Kidney (tissue), 14 donors: ENCODE results near the gene HDLBP. TPM values are rescaled to one million over a fixed set of nuclear protein-coding genes. Genes with fewer than 3 reads are reported as not detected.

Source experiments
- DNase-seq, 5 donors: peaks; one replicate each; pipeline ENCODE4 v3.0.0-alpha.2; 2013 to 2020
- FAIRE-seq: peaks from 2 replicates; lab custom pipeline; 2012; peaks lifted over from hg19 to GRCh38; lab: Jason Lieb, UNC
- H3K27ac ChIP-seq, 2 donors: one replicate each; pipeline ENCODE4 v1.7.0; 2013; ENCODE audit warnings: low read depth in 2 of 2, low read length in 2 of 2, inconsistent platforms in 1 of 2
- H3K27me3 ChIP-seq: one replicate; pipeline ENCODE4 v1.7.1; 2013; ENCODE audit warnings: low read length, inconsistent platforms; ENCODE audit not compliant: control insufficient read depth, insufficient read depth
- H3K36me3 ChIP-seq, 3 donors: one replicate each; pipeline versions ENCODE4 v1.7.0 to v1.7.1; 2013; ENCODE audit warnings: low read length in 3 of 3, control low read depth in 1 of 3, inconsistent platforms in 1 of 3; ENCODE audit not compliant: insufficient read depth in 3 of 3, control insufficient read depth in 2 of 3
- H3K4me1 ChIP-seq, 3 donors: one replicate each; pipeline versions ENCODE4 v1.7.0 to v1.7.1; 2013; ENCODE audit warnings: low read length in 3 of 3, inconsistent platforms in 1 of 3, low read depth in 1 of 3; ENCODE audit not compliant: control insufficient read depth in 2 of 3, insufficient read depth in 2 of 3
- H3K4me3 ChIP-seq, 3 donors: one replicate each; pipeline versions ENCODE4 v1.7.0 to v1.8.1; 2013; ENCODE audit warnings: low read length in 3 of 3, control low read depth in 1 of 3, inconsistent platforms in 1 of 3
- H3K9ac ChIP-seq, 3 donors: one replicate each; pipeline versions ENCODE4 v1.7.0 to v1.7.1; 2013; ENCODE audit warnings: low read length in 3 of 3, control low read depth in 1 of 3, inconsistent platforms in 1 of 3
- H3K9me3 ChIP-seq, 3 donors: one replicate each; pipeline versions ENCODE4 v1.7.0 to v1.7.1; 2013; ENCODE audit warnings: low read length in 3 of 3, control low read depth in 1 of 3, inconsistent platforms in 1 of 3; ENCODE audit not compliant: control insufficient read depth in 2 of 3, insufficient read depth in 1 of 3
- intact Hi-C: fragments of 100-400 bp; cut with DNase I; formaldehyde crosslinking; loops from one replicate; pipeline ENCODE4 v1.11.1; 2022
- polyA plus RNA-seq: library from polyadenylated mRNA; stranded (reverse); fragments of 350-450 nt; fragmentation: Illumina TruSeq; extraction: RNeasy Lipid Tissue Mini Kit (QIAGEN cat#74804); gene quantifications from one replicate; pipeline ENCODE4 v1.2.3, GENCODE V29; 2014; ENCODE audit warnings: low read depth, low replicate concordance; ENCODE audit not compliant: insufficient read depth
- total RNA-seq: library from RNA; stranded (reverse); fragmentation: NEBNext Ultra II Directional; extraction: Animal tissue kit (Norgen Biotek cat#: 25700); gene quantifications from one replicate; pipeline ENCODE4 v1.2.1, GENCODE V29; 2021
- TF ChIP-seq, protein P1 (sequence below): IDR thresholded peaks from 3 replicates; pipeline ENCODE4 v1.5.1; 2012; ENCODE audit warnings: mild to moderate bottlenecking, moderate library complexity, borderline replicate concordance; ENCODE audit not compliant: insufficient read depth; ENCODE audit errors: extremely low read depth
- donor health status: control.
- donor health status: control.
- donor health status: control.
- donor health status: control.
- donor health status: control.
- donor health status: DM: yes; HTN: yes; CAD: no.
- donor health status: Normal renal cell carcinoma (clear cell type).

Gene HDLBP
- total and polyA plus RNA-seq, 2 donors from 2014 or later = 256 to 356 TPM

DNA sequence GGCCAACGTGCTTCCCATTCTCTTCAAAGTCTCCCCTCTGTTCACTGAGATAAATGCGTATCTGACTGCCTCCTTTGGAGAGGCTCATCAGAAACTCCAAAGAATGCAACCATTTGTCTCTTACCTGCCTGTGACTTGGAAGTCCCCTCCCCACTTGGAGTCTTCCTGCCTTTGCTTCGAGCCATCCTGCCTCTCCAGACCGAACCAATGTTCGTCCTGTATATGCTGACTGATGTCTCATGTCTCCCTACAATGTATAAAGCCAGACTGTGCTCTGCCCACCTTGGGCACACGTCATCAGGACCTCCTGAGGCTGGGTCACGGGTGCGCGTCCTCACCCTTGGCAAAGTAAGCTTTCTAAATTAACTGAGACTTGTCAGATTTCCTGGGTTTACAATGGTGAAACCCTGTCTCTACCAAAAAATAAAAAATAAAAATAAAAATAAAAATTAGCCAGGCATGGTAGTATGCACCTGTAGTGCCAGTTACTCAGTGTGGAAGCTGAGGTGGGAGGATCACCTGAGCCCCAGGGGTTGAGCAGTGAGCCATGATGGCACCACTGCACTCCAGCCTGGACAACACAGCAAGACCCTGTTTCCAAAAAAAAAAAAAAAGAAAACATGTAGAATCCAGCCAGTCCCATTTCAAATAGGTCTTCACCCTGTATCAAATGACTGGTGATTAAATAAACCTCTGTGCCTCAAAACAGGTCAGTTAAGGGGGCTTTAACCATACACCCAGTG lies 29.0 kb downstream of the HDLBP start:
- DNase-seq (no peak), FAIRE-seq (no peak)
- Histone ChIP-seq H3K4me3 (no peak overlapping the region), H3K9me3 (no peaks in the 10 kb centered on the region), H3K9ac (no peak overlapping the region), H3K36me3 (no peaks in the 10 kb centered on the region), H3K27me3 (no peaks in the 10 kb centered on the region), H3K27ac (no peak overlapping the region), H3K4me1 (peaks cover 0 to 5% (median 0%) of the 10 kb centered on the region in 3 donors)
- intact Hi-C loops = no loop called here
- TF ChIP-seq, protein P1, sequence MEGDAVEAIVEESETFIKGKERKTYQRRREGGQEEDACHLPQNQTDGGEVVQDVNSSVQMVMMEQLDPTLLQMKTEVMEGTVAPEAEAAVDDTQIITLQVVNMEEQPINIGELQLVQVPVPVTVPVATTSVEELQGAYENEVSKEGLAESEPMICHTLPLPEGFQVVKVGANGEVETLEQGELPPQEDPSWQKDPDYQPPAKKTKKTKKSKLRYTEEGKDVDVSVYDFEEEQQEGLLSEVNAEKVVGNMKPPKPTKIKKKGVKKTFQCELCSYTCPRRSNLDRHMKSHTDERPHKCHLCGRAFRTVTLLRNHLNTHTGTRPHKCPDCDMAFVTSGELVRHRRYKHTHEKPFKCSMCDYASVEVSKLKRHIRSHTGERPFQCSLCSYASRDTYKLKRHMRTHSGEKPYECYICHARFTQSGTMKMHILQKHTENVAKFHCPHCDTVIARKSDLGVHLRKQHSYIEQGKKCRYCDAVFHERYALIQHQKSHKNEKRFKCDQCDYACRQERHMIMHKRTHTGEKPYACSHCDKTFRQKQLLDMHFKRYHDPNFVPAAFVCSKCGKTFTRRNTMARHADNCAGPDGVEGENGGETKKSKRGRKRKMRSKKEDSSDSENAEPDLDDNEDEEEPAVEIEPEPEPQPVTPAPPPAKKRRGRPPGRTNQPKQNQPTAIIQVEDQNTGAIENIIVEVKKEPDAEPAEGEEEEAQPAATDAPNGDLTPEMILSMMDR = no peak

DNA sequence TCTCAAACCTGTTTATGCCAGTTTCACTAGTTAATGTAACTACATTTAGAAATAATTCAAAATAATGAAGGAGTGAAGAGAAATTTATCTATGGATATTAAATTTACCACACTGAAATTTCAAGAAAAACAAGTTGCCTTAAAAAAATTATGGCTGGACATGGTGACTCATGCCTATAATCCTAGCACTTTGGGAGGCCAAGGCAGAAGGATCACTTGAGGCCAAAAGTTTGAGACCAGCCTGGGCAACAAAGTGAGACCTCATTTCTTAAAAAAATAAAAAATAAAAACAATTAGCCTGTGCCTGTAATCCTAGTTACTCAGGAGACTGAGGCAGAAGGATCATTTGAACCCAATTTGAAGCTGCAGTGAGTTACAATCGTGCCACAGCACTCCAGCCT lies 29.9 kb downstream of the HDLBP start:
- Histone ChIP-seq H3K9ac (no peak overlapping the region), H3K36me3 (no peaks in the 10 kb centered on the region), H3K4me3 (no peak overlapping the region), H3K4me1 (peaks cover 0 to 5% (median 0%) of the 10 kb centered on the region in 3 donors), H3K27me3 (no peaks in the 10 kb centered on the region), H3K9me3 (no peaks in the 10 kb centered on the region), H3K27ac (no peak overlapping the region)
- TF ChIP-seq, protein P1 = no peak
- FAIRE-seq = no peak
- intact Hi-C loops = no loop called here
- DNase-seq = no peak

DNA sequence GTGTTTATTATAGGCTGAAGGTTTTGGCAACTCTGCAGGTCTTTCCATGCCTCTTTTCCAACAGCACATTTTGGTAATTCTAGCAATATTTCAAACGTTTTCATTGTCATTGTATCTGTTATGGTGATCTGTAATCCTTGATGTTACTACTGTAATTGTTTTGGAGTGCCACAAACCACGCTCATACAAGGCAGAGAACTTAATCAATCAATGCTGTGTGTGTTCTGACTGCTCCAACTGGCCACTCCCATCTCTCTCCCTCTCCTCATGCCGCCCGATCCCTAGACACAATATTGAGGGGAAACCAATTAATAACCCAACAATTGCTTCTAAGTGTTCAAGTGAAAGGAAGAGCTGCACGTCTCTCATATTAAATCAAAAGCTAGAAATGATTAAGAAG lies 32.9 kb downstream of the HDLBP start:
- TF ChIP-seq, protein P1 = no peak
- Histone ChIP-seq H3K9ac (no peak overlapping the region), H3K36me3 (no peaks in the 10 kb centered on the region), H3K9me3 (no peaks in the 10 kb centered on the region), H3K4me1 (peaks cover 0 to 5% (median 0%) of the 10 kb centered on the region in 3 donors), H3K27ac (no peak overlapping the region), H3K27me3 (no peaks in the 10 kb centered on the region), H3K4me3 (no peak overlapping the region)
- no peak for FAIRE-seq
- no peak for DNase-seq
- intact Hi-C loops = no loop called here

DNA sequence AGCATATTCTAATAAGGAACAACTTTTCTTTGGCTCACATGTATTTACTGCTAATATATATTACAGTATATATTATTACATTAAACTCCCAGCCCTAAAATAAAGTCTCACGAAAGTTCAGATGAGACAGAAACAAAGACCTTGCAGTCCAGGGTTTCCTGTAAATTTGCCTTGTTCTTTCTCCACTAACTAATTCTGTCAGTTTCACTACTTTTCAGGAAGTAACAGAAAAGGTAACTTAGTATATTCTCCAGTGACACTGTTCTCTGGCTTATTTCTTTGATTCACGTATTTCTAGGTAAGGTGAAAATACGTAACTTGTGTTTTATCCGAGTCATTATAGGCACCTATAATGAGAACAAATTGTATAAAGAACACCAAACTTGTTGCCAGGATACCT lies 35.2 kb downstream of the HDLBP start:
- FAIRE-seq (no peak), DNase-seq (no peak)
- H3K9ac ChIP-seq = no peak overlapping the region
- no peaks in the 10 kb centered on the region for H3K9me3 ChIP-seq
- peaks cover 0 to 2% (median 0%) of the 10 kb centered on the region in 3 donors for H3K4me1 ChIP-seq
- no peak overlapping the region for H3K4me3 ChIP-seq
- TF ChIP-seq, protein P1 = no peak
- H3K36me3 ChIP-seq = no peaks in the 10 kb centered on the region
- H3K27ac ChIP-seq = no peak overlapping the region
- no peaks in the 10 kb centered on the region for H3K27me3 ChIP-seq
- intact Hi-C loops = no loop called here
